HUES48 (cell line): ENCODE measurements around the gene ARHGAP5.

Source experiments
- H3K27ac ChIP-seq: one replicate; pipeline ENCODE4 v1.7.0; 2013; ENCODE audit warnings: low read depth, low read length, inconsistent platforms
- H3K27me3 ChIP-seq: 2 replicates; pipeline ENCODE4 v1.6.1; 2013; ENCODE audit warnings: mild to moderate bottlenecking, low read length; ENCODE audit not compliant: control insufficient read depth, insufficient read depth
- H3K36me3 ChIP-seq: 2 replicates; pipeline ENCODE4 v1.6.1; 2013; ENCODE audit warnings: low read length; ENCODE audit not compliant: control insufficient read depth, insufficient read depth
- H3K4me1 ChIP-seq: 2 replicates; pipeline ENCODE4 v1.6.1; 2013; ENCODE audit warnings: mild to moderate bottlenecking, low read length; ENCODE audit not compliant: control insufficient read depth, insufficient read depth
- H3K4me3 ChIP-seq: 2 replicates; pipeline ENCODE4 v1.5.1; 2013; ENCODE audit warnings: mild to moderate bottlenecking, low read depth, low read length
- H3K9ac ChIP-seq: 2 replicates; pipeline ENCODE4 v1.6.1; 2013; ENCODE audit warnings: mild to moderate bottlenecking, low read depth, low read length, moderate library complexity
- H3K9me3 ChIP-seq: 2 replicates; pipeline ENCODE4 v1.6.1; 2013; ENCODE audit warnings: low read length; ENCODE audit not compliant: control insufficient read depth, insufficient read depth

Gene ARHGAP5

DNA sequence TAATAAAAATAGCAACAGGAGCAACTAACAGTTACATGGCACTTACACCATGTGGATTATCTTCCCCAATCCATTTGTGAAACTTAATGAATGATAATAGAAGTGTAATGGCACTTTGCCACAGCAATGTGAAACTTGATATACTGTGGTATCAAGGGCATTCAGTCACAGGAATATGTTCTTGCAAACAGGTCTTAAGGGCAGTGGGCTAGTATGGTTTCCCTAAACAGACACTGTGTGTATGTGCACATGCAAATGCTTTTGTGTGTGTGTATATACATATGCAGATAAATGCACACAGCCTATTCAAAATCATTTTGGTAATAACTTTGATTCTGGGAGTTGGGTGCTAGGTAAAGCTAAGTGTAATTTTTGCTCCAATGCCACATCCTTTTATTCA lies 26.2 kb upstream of the ARHGAP5 start:
- no peak overlapping the region for H3K27ac ChIP-seq
- H3K9me3 ChIP-seq: no peaks in the 10 kb centered on the region
- no peaks in the 10 kb centered on the region for H3K27me3 ChIP-seq
- no peaks in the 10 kb centered on the region for H3K36me3 ChIP-seq
- no peak overlapping the region for H3K9ac ChIP-seq
- peaks cover 4% of the 10 kb centered on the region; the same call in 1 of the 2 replicates for H3K4me1 ChIP-seq
- H3K4me3 ChIP-seq: no peak overlapping the region

DNA sequence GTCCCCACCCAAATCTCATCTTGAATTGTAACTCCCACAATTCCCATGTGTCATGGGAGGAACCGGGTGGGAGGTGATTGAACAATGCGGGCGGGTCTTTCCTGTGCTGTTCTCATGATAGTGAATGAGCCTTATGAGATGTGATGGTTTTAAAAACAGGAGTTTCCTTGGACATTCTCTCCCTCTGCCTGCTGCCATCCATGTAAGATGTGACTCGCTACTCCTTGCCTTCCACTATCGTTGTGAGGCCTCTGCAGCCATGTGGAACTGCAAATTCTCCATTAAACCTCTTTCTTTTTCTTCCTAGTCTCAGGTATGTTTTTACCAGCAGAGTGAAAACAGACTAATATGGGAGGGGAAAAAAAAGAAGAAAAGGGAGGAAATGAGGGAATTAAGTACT lies 22.6 kb upstream of the ARHGAP5 start:
- Histone ChIP-seq H3K9me3 (no peaks in the 10 kb centered on the region), H3K9ac (no peak overlapping the region), H3K36me3 (no peaks in the 10 kb centered on the region), H3K4me3 (no peak overlapping the region), H3K27ac (no peak overlapping the region), H3K4me1 (peaks cover 3% of the 10 kb centered on the region; the same call in 1 of the 2 replicates), H3K27me3 (no peaks in the 10 kb centered on the region)

DNA sequence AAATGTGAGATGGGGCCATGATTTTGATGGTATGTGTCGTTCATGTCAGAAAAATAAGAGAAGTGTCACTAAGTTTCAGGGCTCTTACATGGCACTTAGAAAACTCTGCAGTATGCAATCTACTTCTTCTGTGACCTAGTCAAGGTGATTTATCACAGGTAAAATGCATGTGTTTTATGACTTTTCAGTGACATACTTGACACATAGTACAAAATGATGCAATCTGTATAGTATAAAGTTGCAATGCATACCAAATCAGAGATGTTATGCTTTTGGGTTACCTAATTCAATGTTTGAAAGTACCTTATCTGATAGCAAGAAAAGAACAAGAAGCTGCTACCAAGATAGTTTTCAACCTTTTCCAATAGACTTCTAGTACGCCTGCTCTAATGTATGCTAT lies 21.9 kb upstream of the ARHGAP5 start:
- Histone ChIP-seq H3K9me3 (no peaks in the 10 kb centered on the region), H3K4me1 (peaks cover 6% of the 10 kb centered on the region; the same call in 1 of the 2 replicates), H3K4me3 (no peak overlapping the region), H3K36me3 (no peaks in the 10 kb centered on the region), H3K9ac (no peak overlapping the region), H3K27ac (no peak overlapping the region), H3K27me3 (no peaks in the 10 kb centered on the region)

DNA sequence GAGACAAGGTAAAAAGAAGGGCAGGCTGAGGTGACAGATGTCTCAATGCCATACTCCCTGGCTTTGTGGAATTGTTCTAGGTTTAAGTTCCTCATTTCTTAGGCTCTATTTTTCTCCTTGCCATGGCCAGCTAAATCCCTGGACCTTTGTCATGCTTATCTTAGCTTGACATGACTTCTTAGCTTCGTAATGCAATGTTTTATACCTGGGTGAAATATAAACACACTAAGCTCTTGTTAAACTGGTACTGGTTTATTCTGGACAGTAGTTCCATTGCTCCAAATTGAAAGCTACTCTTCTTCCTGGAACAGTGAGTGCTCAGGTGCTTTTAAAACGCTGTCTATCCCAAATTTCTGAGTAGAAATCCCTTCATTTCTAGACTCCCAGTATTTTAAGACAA lies 17.4 kb upstream of the ARHGAP5 start:
- Histone ChIP-seq H3K9ac (no peak overlapping the region), H3K36me3 (no peaks in the 10 kb centered on the region), H3K4me1 (peaks cover 6% of the 10 kb centered on the region; the same call in 1 of the 2 replicates), H3K27me3 (no peaks in the 10 kb centered on the region), H3K4me3 (no peak overlapping the region), H3K27ac (no peak overlapping the region), H3K9me3 (no peaks in the 10 kb centered on the region)

DNA sequence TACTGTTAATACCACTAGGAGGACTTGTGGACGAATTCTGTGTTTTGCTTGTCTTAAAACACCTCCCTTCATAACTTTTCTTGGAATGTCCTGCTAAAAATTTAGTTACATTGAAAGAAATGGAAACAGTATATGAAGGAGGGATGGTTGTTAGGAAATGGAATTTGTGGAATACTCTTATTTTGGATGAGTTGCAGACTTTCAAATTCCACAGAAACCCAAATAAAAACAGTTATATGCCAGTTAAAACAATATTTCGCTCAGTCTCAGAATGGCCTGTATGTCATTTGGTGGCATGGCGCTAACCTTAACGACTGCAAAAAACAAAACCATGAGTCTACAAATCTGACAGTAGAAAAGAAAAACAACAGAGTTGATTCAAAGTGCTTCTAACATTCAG lies 12.2 kb upstream of the ARHGAP5 start:
- H3K27ac ChIP-seq: no peak overlapping the region
- H3K9ac ChIP-seq: no peak overlapping the region
- H3K36me3 ChIP-seq: no peaks in the 10 kb centered on the region
- H3K9me3 ChIP-seq: no peaks in the 10 kb centered on the region
- H3K4me3 ChIP-seq: no peak overlapping the region
- no peaks in the 10 kb centered on the region for H3K27me3 ChIP-seq
- no peaks in the 10 kb centered on the region for H3K4me1 ChIP-seq

DNA sequence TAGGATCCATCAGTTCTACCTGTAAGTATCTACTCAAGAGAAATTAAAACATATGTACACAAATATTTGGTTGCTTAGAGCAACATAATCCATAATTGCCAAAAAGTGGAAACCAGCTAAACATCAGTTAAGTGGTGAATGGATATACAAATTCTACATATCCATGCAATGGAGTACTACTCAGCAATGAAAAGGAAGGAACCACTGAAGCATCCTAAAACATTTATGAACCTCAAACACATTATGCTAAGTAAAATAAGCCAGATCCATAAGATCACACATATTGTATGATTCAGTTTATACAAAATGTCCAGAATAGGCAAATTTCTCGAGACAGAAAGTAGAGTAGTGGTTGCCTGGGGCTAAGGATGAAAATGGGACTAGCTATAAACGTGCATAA lies 8.4 kb upstream of the ARHGAP5 start:
- Histone ChIP-seq H3K9ac (no peak overlapping the region), H3K4me3 (no peak overlapping the region), H3K27ac (no peak overlapping the region), H3K9me3 (no peaks in the 10 kb centered on the region), H3K27me3 (no peaks in the 10 kb centered on the region), H3K36me3 (no peaks in the 10 kb centered on the region), H3K4me1 (no peaks in the 10 kb centered on the region)

DNA sequence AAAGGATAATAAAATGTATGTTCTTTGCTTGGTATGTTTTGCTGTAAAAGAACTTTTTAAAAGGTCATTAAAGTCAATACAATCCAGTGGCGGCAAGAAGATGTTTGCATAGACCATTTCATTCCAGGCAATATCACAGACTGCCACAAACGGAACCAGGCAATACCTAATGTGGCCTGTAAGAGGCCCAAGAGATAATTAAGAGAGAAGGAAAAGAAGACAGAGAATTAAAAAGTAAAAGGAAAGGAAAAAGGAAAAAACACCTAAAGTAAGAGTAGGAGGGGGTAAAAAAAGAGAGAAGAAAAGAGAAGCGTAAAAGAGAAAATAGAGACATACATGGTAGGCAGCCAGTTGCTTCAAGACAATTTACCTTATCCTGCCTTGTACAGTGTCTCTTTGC lies 6.8 kb upstream of the ARHGAP5 start:
- Histone ChIP-seq H3K9me3 (no peaks in the 10 kb centered on the region), H3K4me1 (peaks cover 9% of the 10 kb centered on the region), H3K4me3 (no peak overlapping the region), H3K9ac (no peak overlapping the region), H3K36me3 (no peaks in the 10 kb centered on the region), H3K27ac (no peak overlapping the region), H3K27me3 (no peaks in the 10 kb centered on the region)

DNA sequence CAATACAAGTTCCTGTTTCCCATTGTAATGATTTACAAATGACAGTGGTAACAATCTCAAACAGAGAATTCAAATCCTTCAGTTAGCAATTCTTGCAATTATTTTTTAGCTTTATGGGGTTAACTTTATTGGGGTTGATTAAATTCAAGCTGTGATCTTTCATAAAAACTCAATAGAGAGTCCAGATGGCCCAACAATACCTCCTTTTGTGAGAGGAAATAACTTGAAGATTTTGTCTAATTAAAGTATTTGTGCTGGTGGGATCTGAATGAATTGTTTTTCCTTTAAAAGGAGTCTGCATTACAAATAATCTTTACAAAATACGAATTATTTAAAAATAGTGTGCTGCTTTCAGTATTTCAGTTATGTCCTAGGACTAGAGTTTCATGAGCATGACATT lies 4.4 kb upstream of the ARHGAP5 start:
- Histone ChIP-seq H3K9me3 (no peaks in the 10 kb centered on the region), H3K4me1 (peaks cover 9% of the 10 kb centered on the region), H3K36me3 (no peaks in the 10 kb centered on the region), H3K27ac (no peak overlapping the region), H3K27me3 (no peaks in the 10 kb centered on the region), H3K9ac (no peak overlapping the region), H3K4me3 (no peak overlapping the region)

DNA sequence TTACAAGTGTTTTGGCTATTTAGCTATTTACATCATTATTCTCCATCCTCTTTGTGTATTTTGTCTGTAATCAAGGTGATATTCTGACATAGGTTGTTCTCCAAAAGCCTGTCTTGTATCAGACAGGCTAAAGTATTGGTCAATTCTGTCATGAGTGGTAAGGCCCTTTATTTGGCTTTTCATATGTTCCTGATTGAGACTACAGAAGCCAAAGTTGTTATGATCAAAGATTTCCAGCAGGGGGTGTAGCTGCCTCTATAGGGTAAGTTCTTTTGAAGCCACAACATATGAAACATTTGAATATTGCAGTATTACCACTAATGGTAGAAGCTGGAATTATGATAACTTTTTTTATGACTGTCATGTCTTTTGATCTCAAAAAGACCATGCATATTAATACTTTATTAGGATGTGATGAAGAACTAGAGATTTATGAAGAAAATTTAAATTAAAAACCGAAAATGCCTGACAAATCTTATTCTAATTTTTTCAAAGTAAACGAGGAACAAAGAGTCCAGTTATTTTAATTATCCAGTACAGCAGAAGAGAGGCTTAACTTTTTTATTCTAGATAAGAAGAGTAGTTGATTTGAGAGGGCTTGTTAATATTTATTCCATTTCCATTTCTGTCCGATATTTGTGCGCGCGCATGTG lies 3.4 kb upstream of the ARHGAP5 start:
- H3K27me3 ChIP-seq: no peaks in the 10 kb centered on the region
- no peaks in the 10 kb centered on the region for H3K9me3 ChIP-seq
- no peaks in the 10 kb centered on the region for H3K36me3 ChIP-seq
- H3K4me3 ChIP-seq: no peak overlapping the region
- H3K4me1 ChIP-seq: peaks cover 11% of the 10 kb centered on the region
- no peak overlapping the region for H3K27ac ChIP-seq
- H3K9ac ChIP-seq: no peak overlapping the region

DNA sequence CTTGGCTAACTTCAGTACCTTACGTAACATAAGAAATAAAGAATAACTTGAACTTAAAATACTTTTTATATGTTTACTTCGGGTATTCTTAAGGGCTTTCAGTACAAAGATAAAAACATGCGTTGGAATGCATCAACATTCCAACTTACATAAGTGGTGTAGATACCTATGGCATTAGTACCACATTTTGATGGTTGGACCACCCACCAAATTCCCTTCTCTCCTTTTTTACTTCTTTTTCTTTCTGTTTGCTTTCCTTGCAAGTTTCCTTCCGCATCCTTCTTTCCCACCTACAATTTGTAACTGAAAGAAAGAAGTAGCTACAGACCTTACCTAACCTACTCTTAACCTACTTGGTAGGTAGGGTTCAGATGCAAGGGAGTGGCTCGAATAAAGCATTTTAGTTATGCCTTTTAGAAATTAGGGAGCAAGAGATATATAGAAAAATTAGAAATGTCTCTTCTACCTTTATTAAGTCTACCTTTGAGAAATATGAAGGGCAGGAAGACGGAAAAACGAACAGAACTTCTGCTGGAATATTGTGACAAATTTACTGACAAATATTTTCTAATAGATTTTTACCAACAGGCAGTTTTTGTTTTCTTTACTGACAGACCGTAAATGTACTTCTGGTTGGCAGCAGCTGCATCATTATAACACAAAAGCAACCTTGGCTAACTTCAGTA lies 2.1 kb upstream of the ARHGAP5 start:
- H3K4me3 ChIP-seq: peak overlapping the region; percentile 78
- no peaks in the 10 kb centered on the region for H3K27me3 ChIP-seq
- no peaks in the 10 kb centered on the region for H3K36me3 ChIP-seq
- H3K9me3 ChIP-seq: no peaks in the 10 kb centered on the region
- H3K4me1 ChIP-seq: peaks cover 23% of the 10 kb centered on the region
- no peak overlapping the region for H3K27ac ChIP-seq
- H3K9ac ChIP-seq: no peak overlapping the region

DNA sequence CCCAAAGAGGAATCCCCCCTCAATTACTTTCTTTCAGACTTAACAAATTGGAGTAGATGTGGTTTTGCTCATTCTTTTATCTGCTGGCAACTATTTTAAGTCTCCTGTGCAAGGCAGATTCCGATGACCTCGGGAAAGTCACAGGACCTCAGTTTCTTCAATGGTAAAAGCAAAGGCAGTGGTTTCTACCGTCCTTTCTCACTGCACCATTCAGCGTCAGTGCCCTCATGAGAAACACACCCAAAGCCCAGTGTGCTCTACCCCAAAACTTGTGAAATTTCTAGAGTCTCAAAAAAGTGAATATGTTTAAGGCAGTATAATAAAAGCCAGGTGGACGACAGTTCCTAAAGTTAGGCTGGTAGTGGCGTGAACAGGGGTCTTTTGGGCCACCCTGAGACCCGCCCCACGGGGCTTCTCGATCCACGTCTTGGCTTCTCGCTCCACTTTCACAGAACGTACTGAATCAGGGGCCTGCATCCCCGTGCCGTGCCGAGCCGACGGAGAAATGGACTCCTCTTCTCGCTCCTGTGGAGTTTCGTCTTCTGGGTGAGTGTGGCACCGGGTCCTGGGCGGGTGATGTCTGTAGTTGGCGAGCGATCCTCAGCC lies 1.3 kb upstream of the ARHGAP5 start:
- Histone ChIP-seq H3K27ac (peak overlapping the region; percentile 94), H3K4me3 (peak overlapping the region; percentile 78), H3K27me3 (no peaks in the 10 kb centered on the region), H3K9ac (peak overlapping the region; percentile 62), H3K36me3 (no peaks in the 10 kb centered on the region), H3K4me1 (peaks cover 23% of the 10 kb centered on the region), H3K9me3 (no peaks in the 10 kb centered on the region)
